ENCODE measurements around the gene AFF3. TPM values are rescaled to one million over a fixed set of nuclear protein-coding genes. Genes with fewer than 3 reads are reported as not detected.
A peak's percentile ranks its signal among the peaks of the same experiment; 100 is the strongest.

Gene AFF3
- total RNA-seq, 1 donor from 2014 or later, result 44.6 TPM

GRCh38 chr2:99656994-99657393 is 485.4 kb downstream of the AFF3 start:
- ATAC-seq (peak; percentile 21), DNase-seq (no peak)
- H3K36me3 ChIP-seq, result no peaks in the 10 kb centered on the region
- H3K9me3 ChIP-seq, result no peaks in the 10 kb centered on the region
- no peaks in the 10 kb centered on the region for H3K4me1 ChIP-seq
- intact Hi-C loops (cut with DNase I), result no loop called here
- no peaks in the 10 kb centered on the region for H3K27me3 ChIP-seq
- H3K4me3 ChIP-seq, result no peak overlapping the region
- H3K27ac ChIP-seq, result no peak overlapping the region
- TF ChIP-seq CTCF (IDR thresholded peaks at IDR 0.05), result no peak

- Histone ChIP-seq H3K27me3 (no peaks in the 10 kb centered on the region), H3K9me3 (no peaks in the 10 kb centered on the region), H3K4me1 (no peaks in the 10 kb centered on the region), H3K4me3 (no peak overlapping the region), H3K36me3 (no peaks in the 10 kb centered on the region), H3K27ac (no peak overlapping the region)
- DNase-seq (no peak), ATAC-seq (no peak)
- TF ChIP-seq CTCF (IDR thresholded peaks at IDR 0.05), result no peak
- intact Hi-C loops (cut with DNase I), result no loop called here
Observed at GRCh38 chr2:99653433-99653832, 489.0 kb downstream of the AFF3 start.

GRCh38 chr2:99652862-99653261 is 489.5 kb downstream of the AFF3 start:
- DNase-seq (no peak), ATAC-seq (no peak)
- no peak overlapping the region for H3K4me3 ChIP-seq
- TF ChIP-seq CTCF (IDR thresholded peaks at IDR 0.05), result no peak
- H3K36me3 ChIP-seq, result no peaks in the 10 kb centered on the region
- intact Hi-C loops (cut with DNase I), result no loop called here
- H3K9me3 ChIP-seq, result no peaks in the 10 kb centered on the region
- no peaks in the 10 kb centered on the region for H3K4me1 ChIP-seq
- H3K27me3 ChIP-seq, result no peaks in the 10 kb centered on the region
- no peak overlapping the region for H3K27ac ChIP-seq

GRCh38 chr2:99651930-99652670 is 490.3 kb downstream of the AFF3 start:
- TF ChIP-seq CTCF (IDR thresholded peaks at IDR 0.05), result no peak
- ATAC-seq, result peak; percentile 15

GRCh38 chr2:99648906-99649789 is 493.2 kb downstream of the AFF3 start:
- no peak for DNase-seq
- Histone ChIP-seq H3K27ac (peak overlapping the region; percentile 6), H3K4me3 (no peak overlapping the region), H3K36me3 (no peaks in the 10 kb centered on the region), H3K9me3 (no peaks in the 10 kb centered on the region), H3K4me1 (no peaks in the 10 kb centered on the region), H3K27me3 (no peaks in the 10 kb centered on the region)
- intact Hi-C loops (cut with DNase I), result no loop called here
- ATAC-seq, result no peak
- TF ChIP-seq CTCF (IDR thresholded peaks at IDR 0.05), result no peak

More at GRCh38 chr2:99651930-99652670, 490.3 kb downstream of the AFF3 start:
- H3K36me3 ChIP-seq, result no peaks in the 10 kb centered on the region
- intact Hi-C loops (cut with DNase I), result no loop called here
- H3K27ac ChIP-seq, result no peak overlapping the region
- H3K9me3 ChIP-seq, result no peaks in the 10 kb centered on the region
- DNase-seq, result no peak
- H3K4me3 ChIP-seq, result no peak overlapping the region
- H3K4me1 ChIP-seq, result no peaks in the 10 kb centered on the region
- no peaks in the 10 kb centered on the region for H3K27me3 ChIP-seq
